Spleen (tissue), 7 donors: ENCODE data around the gene WDR12.

Source experiments
- POLR2A ChIP-seq, 3 donors: fragments of 450-650 bp; IDR thresholded peaks; one replicate each; pipeline ENCODE4 v1.5.1; 2017; ENCODE audit warnings: antibody characterized with exemption in 3 of 3, mild to moderate bottlenecking in 1 of 3
- POLR2AphosphoS5 ChIP-seq, 3 donors: sonication (generic); formaldehyde crosslinking; IDR thresholded peaks; one replicate each; pipeline ENCODE4 v1.5.1; 2017; ENCODE audit warnings: antibody characterized with exemption in 3 of 3
- TF ChIP-seq, protein P1 (sequence below), 11 experiments: fragments of 200-600 bp in 7 of 11; fragments of 450-650 bp in 4 of 11; sonication (generic) in 4 of 11; IDR thresholded peaks in 8 of 11; conservative IDR thresholded peaks in 3 of 11; 1 replicate in 7 of 11; 2 replicates in 4 of 11; pipeline versions ENCODE4 v1.4.0 to v1.8.0; 2016 to 2021; ENCODE audit warnings: antibody characterized with exemption in 11 of 11, inconsistent platforms in 4 of 11, mild to moderate bottlenecking in 1 of 11
- donor health status: DM: no; HTN: no; CAD: no; lungs with moderate emphysema.
- donor health status: DM: no; HTN: no; CAD: no.
- donor health status: DM: no; HTN: no; CAD: no.

DNA sequence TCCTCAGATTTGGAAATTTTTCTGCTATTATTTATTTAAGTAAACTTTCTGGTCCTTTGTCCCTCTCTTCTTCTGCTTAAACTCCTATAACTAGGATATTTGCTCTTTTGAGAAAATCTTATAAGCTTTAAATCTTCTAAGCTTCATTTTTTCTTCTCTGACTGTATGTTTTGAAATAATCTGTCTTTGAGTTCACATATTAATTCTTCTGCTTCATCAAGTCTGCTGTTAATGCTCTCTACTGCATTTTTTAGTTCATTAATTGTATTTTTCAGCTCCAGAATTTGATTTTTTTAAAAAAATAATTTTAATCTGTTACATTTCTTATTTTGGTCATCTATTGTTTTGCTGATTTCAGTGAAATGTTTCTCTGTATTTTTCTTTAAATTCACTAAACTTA lies 68.8 kb downstream of the WDR12 start:
- TF ChIP-seq POLR2A (IDR thresholded peaks at IDR 0.05) (no peak), POLR2AphosphoS5 (IDR thresholded peaks at IDR 0.05) (no peak)
- TF ChIP-seq, protein P1, sequence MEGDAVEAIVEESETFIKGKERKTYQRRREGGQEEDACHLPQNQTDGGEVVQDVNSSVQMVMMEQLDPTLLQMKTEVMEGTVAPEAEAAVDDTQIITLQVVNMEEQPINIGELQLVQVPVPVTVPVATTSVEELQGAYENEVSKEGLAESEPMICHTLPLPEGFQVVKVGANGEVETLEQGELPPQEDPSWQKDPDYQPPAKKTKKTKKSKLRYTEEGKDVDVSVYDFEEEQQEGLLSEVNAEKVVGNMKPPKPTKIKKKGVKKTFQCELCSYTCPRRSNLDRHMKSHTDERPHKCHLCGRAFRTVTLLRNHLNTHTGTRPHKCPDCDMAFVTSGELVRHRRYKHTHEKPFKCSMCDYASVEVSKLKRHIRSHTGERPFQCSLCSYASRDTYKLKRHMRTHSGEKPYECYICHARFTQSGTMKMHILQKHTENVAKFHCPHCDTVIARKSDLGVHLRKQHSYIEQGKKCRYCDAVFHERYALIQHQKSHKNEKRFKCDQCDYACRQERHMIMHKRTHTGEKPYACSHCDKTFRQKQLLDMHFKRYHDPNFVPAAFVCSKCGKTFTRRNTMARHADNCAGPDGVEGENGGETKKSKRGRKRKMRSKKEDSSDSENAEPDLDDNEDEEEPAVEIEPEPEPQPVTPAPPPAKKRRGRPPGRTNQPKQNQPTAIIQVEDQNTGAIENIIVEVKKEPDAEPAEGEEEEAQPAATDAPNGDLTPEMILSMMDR (IDR thresholded peaks at IDR 0.05 in 8 of 11, conservative IDR thresholded peaks at IDR 0.05 in 3 of 11) = no peak
